Psoas muscle (tissue), 8 donors: ENCODE data around the gene BRME1. TPM values are rescaled to one million over a fixed set of nuclear protein-coding genes. Genes with fewer than 3 reads are reported as not detected.

Experiments
- ATAC-seq, 4 donors: fragments of 200-7000 bp; cut with Tn5 transposase; one replicate each; pipeline ENCODE4 v1.9.1; 2020; ENCODE audit warnings: moderate library complexity in 3 of 4, mild to moderate bottlenecking in 2 of 4
- DNase-seq, 2 donors: peaks; one replicate each; pipeline ENCODE4 v3.0.0-alpha.2; 2020
- H3K27ac ChIP-seq: fragments of 200-600 bp; one replicate; pipeline ENCODE4 v1.8.0; 2022
- H3K27me3 ChIP-seq, 3 donors: fragments of 200-600 bp in 1 of 3; one replicate each; pipeline versions ENCODE4 v1.6.1 to v1.8.0; 2013 to 2022; ENCODE audit warnings: low read length in 2 of 3, mild to moderate bottlenecking in 2 of 3, moderate library complexity in 1 of 3; ENCODE audit not compliant: insufficient read depth in 3 of 3
- H3K36me3 ChIP-seq, 2 donors: fragments of 200-600 bp in 1 of 2; one replicate each; pipeline versions ENCODE4 v1.6.1 to v1.8.0; 2013 to 2022; ENCODE audit warnings: low read depth in 1 of 2, mild to moderate bottlenecking in 1 of 2, moderate library complexity in 1 of 2; ENCODE audit not compliant: insufficient read depth in 1 of 2
- H3K4me1 ChIP-seq: fragments of 200-600 bp; one replicate; pipeline ENCODE4 v1.8.0; 2022
- H3K4me3 ChIP-seq: fragments of 200-600 bp; one replicate; pipeline ENCODE4 v1.8.0; 2022; ENCODE audit warnings: mild to moderate bottlenecking
- H3K9me3 ChIP-seq: fragments of 200-600 bp; one replicate; pipeline ENCODE4 v1.8.0; 2022
- CTCF ChIP-seq: fragments of 200-600 bp; IDR thresholded peaks from one replicate; pipeline ENCODE4 v1.8.0; 2022; ENCODE audit warnings: antibody characterized with exemption
- WGBS, 3 donors: extraction: QIAGEN DNeasy Blood & Tissue Kit; methylation state at CpG; one replicate each; pipeline versions ENCODE4 v1.1.6 to v1.1.7; 2013; 5-methylcytosine and 5-hydroxymethylcytosine counted together
- intact Hi-C, 2 donors: fragments of 100-400 bp; cut with DNase I; formaldehyde crosslinking; loops; one replicate each; pipeline versions ENCODE4 v1.11.0 to v1.14.2; 2022
- polyA plus RNA-seq, 3 donors: library from polyadenylated mRNA; stranded (reverse); fragments of 200-250 nt; gene quantifications; one replicate each; pipeline ENCODE4 v1.2.3, GENCODE V29; 2013
- total RNA-seq, 4 donors: library from RNA; stranded (reverse); fragmentation: NEBNext Ultra II Directional in 2 of 4; extraction: Animal tissue kit (Norgen Biotek cat#: 25700) in 2 of 4; gene quantifications; one replicate each; pipeline versions ENCODE4 v1.2.1 to v1.2.4, GENCODE V29; 2021 to 2023
- donor health status: healthy with polysubstance abuse.
- donor health status: DM: no; HTN: no; CAD: no; lungs with moderate emphysema.
- donor health status: Bipolar disorder and iron deficiency.
- donor health status: healthy.
- donor health status: DM: yes; HTN: yes; CAD: no.
- donor health status: DM: no; HTN: no; CAD: no.
- donor health status: DM: no; HTN: no; CAD: no.
- donor health status: DM: yes; HTN: yes; CAD: no.

BRME1 gene
- total and polyA plus RNA-seq, 7 donors: 0.27 to 2.5 (median 1.1) TPM

DNA sequence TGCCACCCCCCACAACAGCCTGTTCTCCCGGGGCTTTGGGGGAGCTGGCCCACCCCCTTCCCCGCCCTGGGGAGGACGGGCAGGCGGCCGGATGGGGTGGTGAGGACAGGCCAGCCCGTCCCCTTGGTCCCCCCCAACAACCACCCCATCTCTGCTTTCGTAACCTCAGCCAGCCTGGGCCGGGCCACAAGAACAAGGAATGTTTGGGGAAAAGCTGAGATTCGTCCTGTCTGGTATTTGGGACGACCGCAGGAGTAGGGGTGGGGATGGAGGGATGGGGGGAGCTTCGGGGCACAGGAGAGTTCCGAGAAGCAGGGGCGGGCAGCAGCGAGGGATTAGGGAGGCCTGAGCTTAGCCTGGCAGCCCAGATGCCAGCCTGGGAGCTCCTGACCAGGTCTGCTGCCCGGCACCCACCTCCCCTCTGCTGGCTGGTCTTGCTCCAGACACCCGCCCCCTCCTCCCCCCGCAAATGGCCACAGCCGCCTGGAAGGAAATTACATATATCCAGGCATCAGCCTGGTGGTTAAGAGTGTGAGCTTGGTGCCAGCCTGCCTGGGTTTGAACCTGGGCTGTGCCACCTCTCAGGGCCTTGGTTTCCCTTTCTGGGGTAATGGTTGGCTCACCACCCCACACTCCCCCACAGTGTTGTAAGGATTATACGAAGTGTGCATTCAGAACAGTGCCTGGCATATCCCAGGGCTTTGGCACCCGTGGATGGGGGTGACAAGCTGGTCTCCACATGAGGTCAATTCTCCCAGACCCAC, 32.6 kb upstream of the BRME1 start, which contains the start of gene PODNL1:
Gene PODNL1 (minus strand): TSS at position 117 of the 764 bp plus-strand sequence. CDS start 236 bp downstream, outside the sequence.
- DNase-seq (no peak), ATAC-seq (peak in 2 of 4 donors; percentile 24 to 27)
- H3K27ac ChIP-seq: no peak within 1 kb of the TSS
- H3K4me1 ChIP-seq: no peaks in the 10 kb centered on the region
- no peaks in the 10 kb centered on the region for H3K36me3 ChIP-seq
- no peaks in the 10 kb centered on the region for H3K9me3 ChIP-seq
- intact Hi-C loops: no loop called here
- no peak within 1 kb of the TSS for H3K4me3 ChIP-seq
- TF ChIP-seq CTCF: no peak
- H3K27me3 ChIP-seq: peaks cover 0 to 5% (median 3%) of the 10 kb centered on the region in 3 donors
- 25 to 27% (median 26%) methylated on average over 20 to 21 of the region's 21 CpGs for WGBS, 3 donors

- Histone ChIP-seq H3K4me1 (no peaks in the 10 kb centered on the region), H3K4me3 (no peak overlapping the region), H3K27ac (no peak overlapping the region), H3K27me3 (peaks cover 0 to 5% (median 3%) of the 10 kb centered on the region in 3 donors), H3K36me3 (no peaks in the 10 kb centered on the region), H3K9me3 (no peaks in the 10 kb centered on the region)
- TF ChIP-seq CTCF: no peak
- ATAC-seq (peak in 1 of 4 donors; percentile 12), DNase-seq (peak in 1 of 2 donors; percentile 14)
- 8 to 13% (median 10%) methylated on average over 27 to 29 of the region's 29 CpGs for WGBS, 3 donors
- intact Hi-C loops: no loop called here
These were observed 31.8 kb upstream of the BRME1 start for GRCh38 chr19:13937479-13938300.

GRCh38 chr19:13935765-13936510, 30.0 kb upstream of the BRME1 start:
- TF ChIP-seq CTCF: no peak
- Histone ChIP-seq H3K4me1 (no peaks in the 10 kb centered on the region), H3K9me3 (no peaks in the 10 kb centered on the region), H3K27me3 (peaks cover 0 to 5% (median 3%) of the 10 kb centered on the region in 3 donors), H3K4me3 (no peak overlapping the region), H3K27ac (no peak overlapping the region), H3K36me3 (peaks cover 0 to 7% of the 10 kb centered on the region in 2 donors)
- intact Hi-C loops: no loop called here
- 62 to 68% (median 63%) methylated on average over 18 to 22 of the region's 22 CpGs for WGBS, 3 donors
- ATAC-seq (no peak), DNase-seq (no peak)

DNA sequence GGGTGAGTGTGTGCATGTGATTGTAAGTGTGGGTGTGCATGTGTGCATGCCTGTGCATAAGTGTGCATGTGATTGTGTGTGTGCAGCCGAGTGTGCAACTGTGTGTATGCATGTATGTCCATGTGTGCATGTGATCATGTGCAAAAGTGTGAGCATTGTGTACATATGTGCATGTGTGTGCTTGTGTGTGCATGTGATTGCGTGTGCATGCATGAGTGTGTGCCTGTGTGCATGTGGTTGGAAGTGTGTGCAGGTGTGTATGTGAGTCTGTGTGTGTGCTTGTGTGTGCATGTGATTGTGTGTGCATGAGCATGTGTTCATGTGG, 28.8 kb upstream of the BRME1 start:
- Histone ChIP-seq H3K4me1 (no peaks in the 10 kb centered on the region), H3K27ac (no peak overlapping the region), H3K27me3 (peaks cover 0 to 5% (median 3%) of the 10 kb centered on the region in 3 donors), H3K9me3 (no peaks in the 10 kb centered on the region), H3K4me3 (no peak overlapping the region), H3K36me3 (peaks cover 0 to 16% of the 10 kb centered on the region in 2 donors)
- intact Hi-C loops: no loop called here
- 90 to 95% (median 93%) methylated on average over 2 of the region's 2 CpGs for WGBS, 3 donors
- ATAC-seq (no peak), DNase-seq (no peak)
- no peak for TF ChIP-seq CTCF
